Measurements from ENCODE around the gene THSD7B. TPM values are rescaled to one million over a fixed set of nuclear protein-coding genes. Genes with fewer than 3 reads are reported as not detected.

Gene THSD7B
- total and polyA plus RNA-seq, 10 donors, result 0.02 to 0.17 (median 0.09) TPM; not detected in 7

- 76 to 98% (median 87%) methylated on average over 6 to 9 of the region's 9 CpGs for WGBS, 5 donors
Observed at GRCh38 chr2:136920652-136921333, 155.4 kb downstream of the THSD7B start.

GRCh38 chr2:136927156-136927555, 161.8 kb downstream of the THSD7B start:
- Histone ChIP-seq H3K4me3 (no peak overlapping the region), H3K27me3 (replicated peaks in 1 of 7) (no peaks in the 10 kb centered on the region), H3K36me3 (no peaks in the 10 kb centered on the region), H3K4me1 (no peaks in the 10 kb centered on the region), H3K9me3 (peaks cover 0 to 18% (median 0%) of the 10 kb centered on the region in 8 donors), H3K27ac (no peak overlapping the region)
- no peak for DNase-seq
- TF ChIP-seq POLR2A (IDR thresholded peaks at IDR 0.05), result no peak
- intact Hi-C loops (cut with DNase I; ENCODE audit: low total_unique reads), result no loop called here
- 39 to 63% (median 58%) methylated on average over 3 of the region's 3 CpGs for WGBS, 5 donors

More at GRCh38 chr2:136920652-136921333, 155.4 kb downstream of the THSD7B start:
- no peaks in the 10 kb centered on the region for H3K4me1 ChIP-seq
- no peak for DNase-seq
- H3K9me3 ChIP-seq, result peaks cover 0 to 30% (median 5%) of the 10 kb centered on the region in 8 donors
- intact Hi-C loops (cut with DNase I; ENCODE audit: low total_unique reads), result no loop called here
- no peak overlapping the region for H3K4me3 ChIP-seq
- H3K36me3 ChIP-seq, result no peaks in the 10 kb centered on the region
- no peak overlapping the region for H3K27ac ChIP-seq
- no peaks in the 10 kb centered on the region for H3K27me3 ChIP-seq (replicated peaks in 1 of 7)
- no peak for TF ChIP-seq CTCF (IDR thresholded peaks at IDR 0.05 in 8 of 11, conservative IDR thresholded peaks at IDR 0.05 in 3 of 11)
- TF ChIP-seq POLR2AphosphoS5 (IDR thresholded peaks at IDR 0.05), result no peak
- no peak for TF ChIP-seq POLR2A (IDR thresholded peaks at IDR 0.05)

- WGBS, 5 donors, result 42 to 56% (median 48%) methylated on average over 2 of the region's 2 CpGs
- no peak for DNase-seq
- Histone ChIP-seq H3K9me3 (peaks cover 0 to 13% (median 0%) of the 10 kb centered on the region in 8 donors), H3K36me3 (no peaks in the 10 kb centered on the region), H3K27ac (no peak overlapping the region), H3K4me3 (no peak overlapping the region), H3K4me1 (no peaks in the 10 kb centered on the region), H3K27me3 (replicated peaks in 1 of 7) (no peaks in the 10 kb centered on the region)
- no peak for TF ChIP-seq POLR2AphosphoS5 (IDR thresholded peaks at IDR 0.05)
- TF ChIP-seq CTCF (IDR thresholded peaks at IDR 0.05 in 8 of 11, conservative IDR thresholded peaks at IDR 0.05 in 3 of 11), result no peak
- no peak for TF ChIP-seq POLR2A (IDR thresholded peaks at IDR 0.05)
- intact Hi-C loops (cut with DNase I; ENCODE audit: low total_unique reads), result no loop called here
Observed at GRCh38 chr2:136929531-136929930, 164.2 kb downstream of the THSD7B start.

- TF ChIP-seq CTCF (IDR thresholded peaks at IDR 0.05 in 8 of 11, conservative IDR thresholded peaks at IDR 0.05 in 3 of 11), result no peak
- TF ChIP-seq POLR2AphosphoS5 (IDR thresholded peaks at IDR 0.05), result no peak
- TF ChIP-seq POLR2A (IDR thresholded peaks at IDR 0.05), result no peak
- WGBS, 5 donors, result 39 to 60% (median 47%) methylated on average over 3 of the region's 3 CpGs
- H3K4me3 ChIP-seq, result no peak overlapping the region
- DNase-seq, result no peak
- intact Hi-C loops (cut with DNase I; ENCODE audit: low total_unique reads), result no loop called here
- H3K27me3 ChIP-seq (replicated peaks in 1 of 7), result no peaks in the 10 kb centered on the region
- no peaks in the 10 kb centered on the region for H3K36me3 ChIP-seq
- peaks cover 0 to 3% (median 0%) of the 10 kb centered on the region in 8 donors for H3K9me3 ChIP-seq
- H3K27ac ChIP-seq, result no peak overlapping the region
- H3K4me1 ChIP-seq, result no peaks in the 10 kb centered on the region
Observed at GRCh38 chr2:136932700-136933099, 167.4 kb downstream of the THSD7B start.

Measured in spleen (tissue), 11 donors.